Astrocyte (in vitro differentiated cells and primary cell): Measurements from ENCODE around the gene SPON1. TPM values are rescaled to one million over a fixed set of nuclear protein-coding genes. Genes with fewer than 3 reads are reported as not detected.

Source experiments
- DNase-seq: peaks from one replicate; pipeline ENCODE4 v3.0.0-alpha.2; 2010; ENCODE audit warnings: low read depth
- FAIRE-seq: peaks from 2 replicates; lab custom pipeline; 2011; peaks lifted over from hg19 to GRCh38; lab: Jason Lieb, UNC
- H2AFZ ChIP-seq: 2 replicates; pipeline ENCODE4 v1.6.0; 2012; ENCODE audit warnings: low read depth, low read length, inconsistent platforms
- H3K27ac ChIP-seq: 2 replicates; pipeline ENCODE4 v1.5.1; 2011; ENCODE audit warnings: low read depth, low read length, inconsistent platforms
- H3K27me3 ChIP-seq: 2 replicates; pipeline ENCODE4 v1.6.0; 2011; ENCODE audit warnings: low read length, inconsistent platforms; ENCODE audit not compliant: insufficient read depth
- H3K36me3 ChIP-seq: 2 replicates; pipeline ENCODE4 v1.5.1; 2011; ENCODE audit warnings: low read length, inconsistent platforms; ENCODE audit not compliant: insufficient read depth
- H3K4me1 ChIP-seq: 2 replicates; pipeline ENCODE4 v1.5.1; 2011; ENCODE audit warnings: low read length, inconsistent platforms; ENCODE audit not compliant: insufficient read depth
- H3K4me2 ChIP-seq: 2 replicates; pipeline ENCODE4 v1.6.0; 2012; ENCODE audit warnings: low read length, inconsistent platforms
- H3K4me3 ChIP-seq: 2 replicates; pipeline ENCODE4 v1.5.1; 2011; ENCODE audit warnings: low read depth, mild to moderate bottlenecking, low read length, inconsistent platforms; ENCODE audit not compliant: insufficient read depth
- H3K79me2 ChIP-seq: 2 replicates; pipeline ENCODE4 v1.6.0; 2012; ENCODE audit warnings: mild to moderate bottlenecking, low read length, inconsistent platforms; ENCODE audit not compliant: insufficient read depth
- H3K9ac ChIP-seq: 2 replicates; pipeline ENCODE4 v1.6.0; 2012; ENCODE audit warnings: mild to moderate bottlenecking, low read length, inconsistent platforms
- H3K9me3 ChIP-seq: 2 replicates; pipeline ENCODE4 v1.5.1; 2012; ENCODE audit warnings: low read depth, mild to moderate bottlenecking, low read length, inconsistent platforms; ENCODE audit not compliant: insufficient read depth
- H4K20me1 ChIP-seq: 2 replicates; pipeline ENCODE4 v1.6.0; 2012; ENCODE audit warnings: low read length, inconsistent platforms; ENCODE audit not compliant: insufficient read depth
- H3K27ac Mint-ChIP-seq: one replicate; pipeline ENCODE4 v1.8.0; 2021; ENCODE audit warnings: mild to moderate bottlenecking, mixed read lengths; ENCODE audit not compliant: unreplicated experiment
- H3K27me3 Mint-ChIP-seq: one replicate; pipeline ENCODE4 v1.8.0; 2021; ENCODE audit warnings: low read depth, mixed read lengths; ENCODE audit not compliant: unreplicated experiment
- H3K36me3 Mint-ChIP-seq: one replicate; pipeline ENCODE4 v1.8.0; 2021; ENCODE audit warnings: low read depth, mixed read lengths; ENCODE audit not compliant: unreplicated experiment
- H3K4me1 Mint-ChIP-seq: one replicate; pipeline ENCODE4 v1.8.0; 2021; ENCODE audit warnings: low read depth, mixed read lengths; ENCODE audit not compliant: unreplicated experiment
- H3K4me3 Mint-ChIP-seq: one replicate; pipeline ENCODE4 v1.8.0; 2021; ENCODE audit warnings: mild to moderate bottlenecking, moderate library complexity, mixed read lengths; ENCODE audit not compliant: unreplicated experiment
- H3K9me3 Mint-ChIP-seq: one replicate; pipeline ENCODE4 v1.8.0; 2021; ENCODE audit warnings: mild to moderate bottlenecking, mixed read lengths; ENCODE audit not compliant: unreplicated experiment
- EZH2 ChIP-seq: IDR thresholded peaks from 2 replicates; pipeline ENCODE4 v1.6.1; 2012; ENCODE audit warnings: mild to moderate bottlenecking, low read length, inconsistent platforms; ENCODE audit not compliant: insufficient read depth
- total RNA-seq: library from RNA; stranded (reverse); gene quantifications from 2 replicates; pipeline ENCODE4 v1.2.1, GENCODE V29; 2021
- TF ChIP-seq, protein P1 (sequence below): IDR thresholded peaks from 2 replicates; pipeline ENCODE4 v1.5.1; 2011; ENCODE audit warnings: low read depth, mild to moderate bottlenecking, inconsistent platforms, low read length, moderate library complexity; ENCODE audit not compliant: insufficient read depth

The SPON1 gene
- total RNA-seq, 1 donor from 2014 or later, result 2.0 TPM

DNA sequence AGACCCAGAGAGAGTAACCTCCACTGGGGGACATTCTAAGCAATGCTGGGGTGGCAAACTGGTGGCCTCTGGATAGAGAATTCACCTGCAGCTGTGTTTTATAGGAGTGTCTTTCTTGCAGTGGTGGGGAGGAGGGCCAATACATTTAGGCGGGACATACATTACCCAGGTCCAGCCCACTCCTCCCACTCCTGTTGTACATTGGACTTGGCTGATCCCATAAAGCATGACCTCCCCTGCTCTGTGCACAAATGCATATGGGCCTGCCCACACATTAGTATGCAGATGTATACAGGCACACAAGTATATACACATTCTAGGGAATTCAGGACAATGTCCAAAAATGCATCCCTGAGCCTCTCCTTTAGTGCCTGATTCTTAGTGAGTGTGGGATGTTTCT, 297.4 kb downstream of the SPON1 start:
- peaks cover 14% of the 10 kb centered on the region for H3K36me3 Mint-ChIP-seq
- DNase-seq, result no peak
- no peaks in the 10 kb centered on the region for H4K20me1 ChIP-seq
- no peak overlapping the region for H3K9ac ChIP-seq
- no peak overlapping the region for H2AFZ ChIP-seq
- no peak overlapping the region for H3K4me2 ChIP-seq
- no peaks in the 10 kb centered on the region for H3K9me3 ChIP-seq
- no peak overlapping the region for H3K4me3 ChIP-seq
- H3K27ac ChIP-seq, result no peak overlapping the region
- FAIRE-seq, result no peak
- TF ChIP-seq EZH2, result no peak
- TF ChIP-seq, protein P1, sequence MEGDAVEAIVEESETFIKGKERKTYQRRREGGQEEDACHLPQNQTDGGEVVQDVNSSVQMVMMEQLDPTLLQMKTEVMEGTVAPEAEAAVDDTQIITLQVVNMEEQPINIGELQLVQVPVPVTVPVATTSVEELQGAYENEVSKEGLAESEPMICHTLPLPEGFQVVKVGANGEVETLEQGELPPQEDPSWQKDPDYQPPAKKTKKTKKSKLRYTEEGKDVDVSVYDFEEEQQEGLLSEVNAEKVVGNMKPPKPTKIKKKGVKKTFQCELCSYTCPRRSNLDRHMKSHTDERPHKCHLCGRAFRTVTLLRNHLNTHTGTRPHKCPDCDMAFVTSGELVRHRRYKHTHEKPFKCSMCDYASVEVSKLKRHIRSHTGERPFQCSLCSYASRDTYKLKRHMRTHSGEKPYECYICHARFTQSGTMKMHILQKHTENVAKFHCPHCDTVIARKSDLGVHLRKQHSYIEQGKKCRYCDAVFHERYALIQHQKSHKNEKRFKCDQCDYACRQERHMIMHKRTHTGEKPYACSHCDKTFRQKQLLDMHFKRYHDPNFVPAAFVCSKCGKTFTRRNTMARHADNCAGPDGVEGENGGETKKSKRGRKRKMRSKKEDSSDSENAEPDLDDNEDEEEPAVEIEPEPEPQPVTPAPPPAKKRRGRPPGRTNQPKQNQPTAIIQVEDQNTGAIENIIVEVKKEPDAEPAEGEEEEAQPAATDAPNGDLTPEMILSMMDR, result no peak
- H3K4me1 Mint-ChIP-seq, result peaks cover 13% of the 10 kb centered on the region
- no peaks in the 10 kb centered on the region for H3K27me3 ChIP-seq
- no peaks in the 10 kb centered on the region for H3K4me1 ChIP-seq
- H3K79me2 ChIP-seq, result no peaks in the 10 kb centered on the region
- H3K27me3 Mint-ChIP-seq, result no peaks in the 10 kb centered on the region
- H3K27ac Mint-ChIP-seq, result no peak overlapping the region
- H3K4me3 Mint-ChIP-seq, result no peak overlapping the region
- H3K36me3 ChIP-seq, result no peaks in the 10 kb centered on the region
- H3K9me3 Mint-ChIP-seq, result peaks cover 2% of the 10 kb centered on the region

DNA sequence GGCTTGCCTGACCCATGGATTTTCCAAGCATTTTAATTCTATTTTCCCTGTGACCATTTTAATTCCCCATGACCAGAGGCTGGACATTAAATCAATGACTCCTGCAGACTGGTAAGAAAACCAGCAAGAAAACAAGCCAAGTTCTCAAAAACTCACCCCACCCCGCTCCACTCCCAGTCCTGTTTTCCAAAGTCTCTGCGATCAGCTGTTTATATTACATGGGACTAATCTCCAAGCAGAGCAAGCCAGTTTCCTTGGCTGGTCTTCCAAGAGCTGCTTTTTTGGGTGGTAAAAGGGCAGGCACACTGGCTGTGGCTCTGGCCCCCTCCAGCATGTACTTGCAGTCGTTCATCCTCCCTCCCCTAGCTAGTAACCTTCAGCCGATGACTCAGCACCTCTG, 298.5 kb downstream of the SPON1 start:
- Histone ChIP-seq H2AFZ (no peak overlapping the region), H3K36me3 (no peaks in the 10 kb centered on the region), H3K9ac (no peak overlapping the region), H3K27me3 (no peaks in the 10 kb centered on the region), H3K4me3 (no peak overlapping the region), H4K20me1 (no peaks in the 10 kb centered on the region), H3K79me2 (no peaks in the 10 kb centered on the region), H3K4me1 (no peaks in the 10 kb centered on the region), H3K27ac (no peak overlapping the region), H3K9me3 (no peaks in the 10 kb centered on the region), H3K4me2 (no peak overlapping the region)
- no peak for FAIRE-seq
- TF ChIP-seq, protein P1, result no peak
- no peak for TF ChIP-seq EZH2
- H3K9me3 Mint-ChIP-seq, result peaks cover 2% of the 10 kb centered on the region
- H3K27ac Mint-ChIP-seq, result no peak overlapping the region
- no peaks in the 10 kb centered on the region for H3K27me3 Mint-ChIP-seq
- H3K36me3 Mint-ChIP-seq, result peaks cover 23% of the 10 kb centered on the region
- no peak for DNase-seq
- H3K4me3 Mint-ChIP-seq, result no peak overlapping the region
- H3K4me1 Mint-ChIP-seq, result peaks cover 12% of the 10 kb centered on the region

DNA sequence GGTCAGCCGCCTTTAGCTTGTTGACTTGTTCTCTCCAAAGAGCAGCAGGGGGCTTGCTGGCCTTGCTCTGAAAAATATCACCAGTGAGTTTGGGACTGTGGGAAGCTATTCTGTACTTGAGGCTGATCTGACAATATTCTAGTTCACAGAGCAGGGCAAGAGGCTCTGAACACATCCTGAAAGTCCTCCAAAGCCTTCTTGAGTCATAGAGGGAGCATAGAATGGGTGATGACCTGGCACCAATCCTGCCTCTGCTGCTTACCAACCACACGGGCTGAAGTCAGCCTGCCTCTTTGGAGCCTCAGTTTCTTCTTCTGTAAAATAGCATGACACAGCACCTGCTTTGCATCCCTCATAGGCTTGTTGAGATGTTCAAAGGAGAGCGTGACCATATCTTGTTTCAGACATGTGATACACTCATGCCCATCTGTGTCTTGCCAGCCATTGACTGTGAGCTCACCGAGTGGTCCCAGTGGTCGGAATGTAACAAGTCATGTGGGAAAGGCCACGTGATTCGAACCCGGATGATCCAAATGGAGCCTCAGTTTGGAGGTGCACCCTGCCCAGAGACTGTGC, 299.8 kb downstream of the SPON1 start:
- no peaks in the 10 kb centered on the region for H3K79me2 ChIP-seq
- H4K20me1 ChIP-seq, result no peaks in the 10 kb centered on the region
- no peaks in the 10 kb centered on the region for H3K4me1 ChIP-seq
- Mint-ChIP-seq H3K4me3 (no peak overlapping the region), H3K4me1 (peaks cover 12% of the 10 kb centered on the region), H3K27me3 (no peaks in the 10 kb centered on the region), H3K9me3 (peaks cover 2% of the 10 kb centered on the region), H3K27ac (no peak overlapping the region), H3K36me3 (peaks cover 24% of the 10 kb centered on the region)
- no peak overlapping the region for H3K27ac ChIP-seq
- no peak overlapping the region for H2AFZ ChIP-seq
- H3K4me2 ChIP-seq, result no peak overlapping the region
- DNase-seq, result no peak
- no peaks in the 10 kb centered on the region for H3K9me3 ChIP-seq
- no peak overlapping the region for H3K4me3 ChIP-seq
- no peaks in the 10 kb centered on the region for H3K27me3 ChIP-seq
- no peaks in the 10 kb centered on the region for H3K36me3 ChIP-seq
- no peak for FAIRE-seq
- no peak overlapping the region for H3K9ac ChIP-seq
- TF ChIP-seq EZH2, result no peak
- TF ChIP-seq, protein P1, result no peak
